ENCODE results near the gene ARL15.
"Not testable (repeated sequence)": the region's sequence is repeated elsewhere in the genome, so short reads cannot be mapped to it uniquely, and the experiment has no call there.

The ARL15 gene
- total RNA-seq, result 5.8 to 63.9 (median 29.3) reads per million in 18 experiments

DNA sequence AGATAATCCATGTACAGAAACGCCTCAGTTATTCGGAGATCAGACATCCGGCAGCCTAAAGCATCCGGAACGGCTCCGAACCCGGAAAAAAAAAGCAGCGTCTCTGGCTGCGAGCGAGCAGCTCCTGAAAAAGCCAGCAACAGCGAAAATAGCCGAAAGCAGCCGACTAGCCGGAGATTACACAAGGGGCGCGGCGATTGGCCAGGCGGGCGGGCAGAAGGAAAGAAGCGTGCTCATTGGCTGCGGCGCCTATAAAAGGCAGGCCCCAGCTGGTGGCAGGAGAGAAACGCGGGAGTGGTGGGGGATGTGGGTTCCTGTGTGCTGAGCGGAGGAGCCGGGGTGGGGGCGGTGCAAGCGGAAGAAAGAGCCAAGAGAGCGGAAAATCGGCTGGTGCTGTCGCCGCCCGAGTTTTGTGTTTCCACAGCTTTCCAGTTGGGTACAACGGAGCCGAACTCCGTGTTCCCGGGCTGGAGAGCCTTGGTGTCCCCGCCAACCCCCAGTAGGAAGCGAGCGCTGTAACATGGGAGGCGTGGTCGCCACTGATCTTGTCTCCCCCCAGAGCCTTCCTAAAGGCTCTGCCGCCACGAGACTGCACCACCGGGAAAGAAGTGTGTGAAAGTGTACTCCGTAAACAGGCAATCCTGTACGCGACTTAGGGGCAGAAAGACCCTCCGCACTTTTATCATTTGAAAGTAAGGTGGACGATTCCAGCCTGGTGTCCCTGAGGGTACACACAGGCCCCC, at the start of gene ARL15:
Gene ARL15, minus strand, starts transcription at position 141 of the 743 bp plus-strand sequence.
- DNase-seq, result peak; percentile 99

DNA sequence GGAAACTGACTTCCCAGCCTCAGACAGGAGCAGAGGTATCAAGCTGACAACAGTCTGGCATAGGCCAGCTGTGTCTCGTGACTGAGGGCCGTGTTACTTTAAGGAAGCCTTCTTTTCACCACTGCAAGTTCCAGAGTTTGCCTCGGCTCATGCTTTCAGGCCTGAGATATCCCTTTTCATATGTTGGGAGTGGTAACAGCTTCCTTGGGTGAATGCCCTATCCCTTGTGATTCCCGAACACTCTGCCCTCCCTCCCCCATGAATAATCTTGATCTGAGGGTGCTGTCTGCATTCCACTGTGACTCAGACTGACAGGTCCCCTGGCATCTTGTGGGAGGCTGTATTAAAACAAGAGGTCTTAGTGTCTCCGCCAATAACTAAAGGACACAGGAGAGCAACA, 49.7 kb upstream of the ARL15 start:
- DNase-seq, result no peak

DNA sequence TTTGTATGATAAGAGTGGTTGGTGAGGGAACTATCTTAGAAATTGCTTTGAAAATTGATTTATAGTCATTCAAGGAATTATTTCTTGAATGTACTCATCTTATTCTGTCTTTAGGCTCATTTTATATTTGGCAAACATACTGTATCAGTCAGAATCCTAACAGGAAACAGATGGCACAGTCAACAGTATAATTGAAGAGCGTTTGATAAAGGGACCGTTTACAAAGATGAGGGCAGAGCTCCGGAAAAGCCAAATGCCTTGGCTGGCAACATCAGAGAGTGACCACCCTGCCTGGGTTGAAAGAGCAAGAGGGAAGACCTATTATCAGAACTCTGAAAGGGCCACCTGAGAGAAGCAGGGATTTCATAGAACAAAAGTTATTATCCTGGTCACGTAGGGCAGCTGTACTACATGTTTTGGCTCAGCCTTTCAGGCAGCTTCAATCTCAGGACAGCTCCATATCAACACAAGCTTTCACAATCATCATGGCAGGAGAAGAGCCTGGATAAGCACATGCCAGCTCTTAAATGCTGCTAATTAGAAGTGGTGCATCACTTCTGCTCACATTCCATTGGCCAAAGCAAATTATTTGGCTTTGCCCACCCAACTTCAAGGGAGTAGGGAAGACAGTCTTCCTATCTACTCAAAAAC, 47.2 kb upstream of the ARL15 start:
- DNase-seq, result no peak

DNA sequence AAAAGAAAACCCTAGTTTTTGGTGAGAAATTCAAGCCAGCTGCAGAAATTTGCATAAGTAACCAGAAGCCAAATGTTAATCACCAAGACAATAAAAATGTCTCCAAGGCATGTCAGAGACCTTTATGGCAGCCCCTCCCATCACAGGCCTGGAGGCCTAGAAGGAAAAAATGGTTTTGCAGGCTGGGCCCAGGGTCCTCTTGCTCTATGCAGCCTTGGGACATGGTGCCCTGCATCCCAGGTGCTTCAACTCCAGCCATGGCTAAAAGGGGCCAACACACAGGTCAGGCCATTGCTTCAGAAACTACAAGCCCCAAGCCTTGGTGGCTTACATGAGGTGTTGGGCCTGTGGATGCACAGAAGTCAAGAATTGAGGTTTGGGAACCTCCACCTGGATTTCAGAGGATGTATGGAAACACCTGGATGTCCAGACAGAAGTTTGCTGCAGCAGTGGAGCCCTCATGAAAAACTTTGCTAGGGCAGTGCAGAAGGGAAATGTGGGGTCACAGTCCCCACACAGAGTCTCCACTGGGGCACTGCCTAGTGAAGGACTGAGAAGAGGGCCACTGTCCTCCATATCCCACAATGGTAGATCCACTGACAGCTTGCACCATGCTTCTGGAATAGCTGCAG, 43.7 kb upstream of the ARL15 start:
- DNase-seq, result not testable (repeated sequence)

DNA sequence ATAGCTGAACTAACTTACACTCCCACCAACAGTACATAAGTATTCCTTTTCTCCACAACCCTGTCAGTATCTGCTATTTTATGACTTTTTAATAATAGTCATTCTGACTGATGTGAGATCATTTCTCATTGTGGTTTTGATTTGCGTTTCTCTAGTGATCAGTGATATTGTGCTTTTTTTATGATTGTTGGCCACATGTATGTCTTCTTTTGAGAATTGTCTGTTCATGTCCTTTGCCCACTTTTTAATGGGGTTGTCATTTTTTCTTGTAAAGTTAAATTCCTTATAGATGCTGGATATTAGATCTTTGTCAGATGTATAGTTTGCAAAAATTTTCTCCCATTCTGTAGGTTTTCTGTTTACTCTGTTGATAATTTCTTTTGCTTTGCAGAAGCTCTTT, 42.2 kb upstream of the ARL15 start:
- DNase-seq, result not testable (repeated sequence)

DNA sequence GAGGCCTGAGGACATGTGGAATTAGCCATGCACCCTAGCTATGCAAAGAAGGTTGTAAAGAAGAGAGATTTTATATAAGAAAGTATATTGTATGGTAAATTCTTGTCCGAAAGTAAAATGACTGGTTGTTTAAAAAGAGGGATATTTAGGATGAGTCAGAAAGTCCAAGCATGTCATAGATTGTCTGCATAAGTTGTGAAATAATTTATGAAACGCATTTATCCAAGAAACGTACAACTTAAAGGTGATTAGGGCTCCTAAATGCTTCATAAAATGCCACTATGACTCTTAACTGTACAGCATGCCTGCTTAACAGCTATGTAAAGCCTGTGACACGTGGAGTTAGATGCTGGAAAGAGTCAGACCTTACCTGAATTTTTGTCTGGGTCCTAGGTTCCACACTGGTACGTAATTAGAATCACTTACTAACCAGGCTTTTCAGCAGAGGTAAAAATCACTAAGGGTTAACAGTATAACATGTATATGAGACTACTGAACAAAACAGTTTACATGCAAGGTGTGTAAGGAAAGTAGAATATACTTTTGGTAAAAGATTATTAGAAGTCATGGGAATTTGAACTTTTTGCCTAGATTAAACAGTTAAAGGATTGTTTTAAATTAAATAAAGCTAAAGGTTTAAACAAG, 37.0 kb upstream of the ARL15 start:
- DNase-seq, result no peak

DNA sequence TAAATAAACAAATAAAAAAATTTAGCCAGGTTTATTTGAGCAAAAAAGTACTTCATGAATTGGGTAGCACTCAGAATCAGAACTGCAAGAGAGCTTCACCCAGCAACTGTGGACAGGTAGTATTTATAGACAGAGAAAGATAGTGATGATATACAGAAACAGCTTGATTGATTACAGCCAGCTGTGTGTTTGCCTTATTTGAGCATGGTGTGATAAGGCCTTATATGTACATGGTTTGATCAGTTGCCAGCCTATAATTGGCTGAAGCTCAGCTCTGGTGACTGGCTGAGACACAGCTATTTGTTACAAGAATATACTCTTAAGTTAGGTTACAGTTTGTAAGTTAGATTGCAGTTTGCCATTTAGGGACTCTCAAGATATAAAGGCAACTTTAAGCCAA, 34.3 kb upstream of the ARL15 start:
- no peak for DNase-seq

DNA sequence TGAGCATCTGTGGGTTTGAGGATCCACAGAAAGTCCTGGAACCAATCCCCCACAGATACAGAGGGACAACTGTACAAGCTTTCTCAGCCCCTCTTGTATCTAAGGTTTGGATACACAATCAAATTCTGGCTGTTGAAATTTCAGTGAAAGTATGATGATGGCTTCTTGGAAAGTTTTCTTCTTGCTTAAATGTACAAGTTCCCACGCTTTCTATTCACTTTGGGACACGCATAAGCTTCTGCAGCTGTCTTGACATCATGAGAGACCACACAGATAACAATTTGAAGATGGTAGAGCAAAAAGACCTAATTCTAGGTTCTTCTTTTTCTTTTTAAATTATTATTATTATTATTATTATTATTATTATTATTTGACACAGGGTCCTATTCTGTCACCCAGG, 31.6 kb upstream of the ARL15 start:
- DNase-seq, result no peak

DNA sequence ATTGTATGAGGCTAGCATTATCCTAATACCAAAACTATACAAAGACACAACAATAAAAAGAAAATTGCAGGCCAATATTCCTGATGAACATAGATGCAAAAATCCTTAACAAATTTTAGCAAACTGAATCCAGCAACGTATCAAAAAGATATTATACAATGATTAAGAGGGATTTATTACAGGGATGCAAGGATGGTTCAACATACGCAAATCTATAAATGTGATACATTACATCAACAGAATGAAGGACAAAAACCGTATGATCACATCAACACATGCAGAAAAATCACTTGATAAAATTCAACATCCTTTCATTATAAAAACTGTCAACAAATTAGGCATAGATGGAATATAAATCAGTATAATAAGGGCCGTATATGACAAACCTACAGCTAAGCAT, 27.1 kb upstream of the ARL15 start:
- DNase-seq, result no peak

DNA sequence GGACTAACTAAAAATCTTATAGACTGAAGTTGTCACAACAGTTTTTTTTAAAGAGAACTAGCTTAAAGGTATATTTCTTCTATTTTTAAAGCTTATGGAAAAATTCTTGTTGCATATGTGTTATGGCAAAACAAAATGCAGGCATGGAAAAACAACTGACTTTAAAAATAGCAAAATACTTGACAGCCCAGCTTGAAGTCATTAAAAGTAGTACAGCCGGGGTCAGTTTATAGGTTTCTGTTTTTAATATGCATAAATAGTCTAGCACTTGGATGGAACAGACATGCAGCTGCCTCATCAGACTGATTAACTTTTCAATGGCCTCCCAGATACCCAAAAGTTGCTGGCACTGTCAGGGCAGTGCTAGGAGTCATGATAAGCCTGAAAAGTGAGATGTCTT, 22.3 kb upstream of the ARL15 start:
- DNase-seq, result no peak

DNA sequence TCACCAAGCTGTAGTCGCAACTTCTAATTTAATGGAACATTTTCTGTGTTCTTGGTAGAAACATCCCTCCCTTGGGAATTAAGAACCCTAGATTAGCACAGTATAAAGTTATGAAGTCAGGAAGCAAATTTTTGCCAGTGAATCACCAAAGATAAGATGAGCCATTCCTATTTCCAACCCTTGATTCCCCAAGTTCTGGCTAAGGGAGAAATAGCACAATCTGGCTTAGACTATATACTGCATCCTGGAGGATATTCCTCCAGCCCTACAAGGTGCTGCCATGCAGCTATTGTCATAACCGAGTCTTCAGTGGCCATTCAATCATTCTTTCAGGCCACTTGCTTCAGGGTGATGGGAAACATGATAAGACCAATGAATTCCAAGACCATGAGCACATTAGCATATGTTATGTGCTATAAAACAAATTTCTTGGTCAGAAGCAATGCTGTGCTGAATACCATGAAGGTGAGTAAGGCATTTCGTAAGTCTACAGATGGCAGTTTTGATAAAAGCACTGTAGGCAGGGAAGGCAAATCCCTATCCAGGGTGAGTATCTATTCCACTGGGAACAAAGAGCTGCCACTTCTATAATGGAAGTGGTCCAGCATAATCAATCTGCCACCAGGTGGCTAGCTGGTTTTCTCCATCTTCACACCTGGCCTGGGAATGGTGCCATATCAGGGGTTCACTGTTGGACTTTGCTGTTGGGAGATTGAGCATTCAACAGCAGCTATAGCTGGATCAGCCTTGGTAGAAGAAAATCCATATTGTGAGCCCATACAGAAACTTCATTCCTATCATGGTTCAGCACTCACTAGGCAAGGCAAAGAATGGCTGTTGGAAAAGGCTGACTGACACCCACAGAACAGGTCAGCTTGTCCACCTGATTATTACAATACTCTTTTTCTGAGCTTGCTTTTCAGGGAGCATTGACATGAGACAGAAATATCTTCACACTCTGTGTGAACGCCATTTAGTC, 19.6 kb upstream of the ARL15 start:
- DNase-seq, result no peak

DNA sequence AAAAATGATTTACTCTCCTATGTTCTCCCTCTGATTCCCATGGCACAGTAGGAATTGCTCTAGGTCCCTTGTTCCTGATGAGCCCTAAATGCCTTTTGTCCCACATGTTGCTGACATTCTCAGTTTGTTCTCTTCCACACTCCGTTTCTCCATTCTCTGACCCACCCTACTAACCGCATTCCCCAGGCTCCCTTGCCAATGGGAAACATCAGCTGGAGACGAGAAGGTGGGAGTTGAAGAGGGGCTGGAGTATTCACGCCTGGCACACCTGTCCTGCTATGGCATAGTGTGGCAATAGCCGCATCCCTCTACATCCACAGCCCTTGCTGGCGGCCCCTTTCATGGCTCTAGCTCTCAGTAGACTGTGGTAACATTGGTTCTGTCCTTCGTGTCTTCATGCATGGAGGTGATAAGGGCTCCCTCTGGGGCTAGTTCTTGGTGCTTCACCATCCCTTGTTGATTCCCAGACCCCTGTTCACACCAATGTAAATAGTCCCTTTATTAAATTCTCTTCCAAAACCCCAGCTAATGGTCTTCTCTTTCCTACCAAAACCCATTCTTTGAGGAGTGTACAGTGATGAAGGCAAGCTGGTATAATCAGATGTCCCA, 16.4 kb upstream of the ARL15 start:
- no peak for DNase-seq

DNA sequence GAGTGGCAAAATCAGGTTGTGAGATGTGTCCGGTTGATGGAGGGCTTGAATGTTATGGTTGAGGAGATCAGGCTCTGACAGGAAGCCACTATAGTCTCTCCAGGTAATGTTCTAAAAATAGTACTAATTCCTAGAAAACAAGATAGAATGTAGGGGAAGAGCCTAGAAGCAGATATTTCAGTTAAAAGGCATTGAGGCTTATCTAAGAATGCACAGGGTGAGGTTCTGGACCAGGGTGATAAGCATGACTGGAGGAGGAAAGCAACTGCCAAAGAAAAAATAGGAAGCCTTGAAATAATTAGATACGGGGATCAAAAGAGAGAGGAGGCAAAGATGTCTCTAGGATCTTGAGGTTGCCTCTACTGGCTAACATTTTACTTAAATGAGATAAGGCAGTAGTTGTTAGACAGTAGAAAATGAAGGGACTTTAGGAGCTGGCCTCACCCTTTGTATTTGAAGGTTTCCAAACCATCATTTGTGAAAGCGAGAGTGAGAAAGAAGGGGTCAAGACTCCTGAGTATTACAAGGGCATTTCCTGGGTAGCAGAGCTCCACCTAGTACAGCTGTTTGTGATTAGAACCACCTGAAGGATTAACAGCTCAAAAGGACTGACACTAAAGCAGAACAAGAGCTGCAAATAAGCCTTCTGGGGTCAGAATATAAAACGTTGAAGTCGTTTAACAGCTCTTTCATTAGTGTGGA, 15.4 kb upstream of the ARL15 start:
- DNase-seq, result no peak

DNA sequence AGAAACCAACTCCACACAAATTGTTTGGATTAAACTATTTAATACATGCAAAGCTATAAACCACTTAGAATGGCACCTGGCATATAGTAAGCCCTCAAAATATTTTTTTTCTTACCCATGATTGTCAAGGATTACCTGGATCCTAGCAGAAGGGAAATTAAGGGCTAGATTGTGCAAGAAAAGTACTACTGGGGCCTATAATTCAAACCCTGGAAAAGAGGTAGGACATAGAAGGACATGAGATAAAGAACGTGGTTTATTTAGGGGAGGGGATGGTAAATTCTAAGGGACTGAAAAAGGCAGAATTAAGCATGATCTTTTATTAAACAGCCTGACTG, 14.9 kb upstream of the ARL15 start:
- no peak for DNase-seq

DNA sequence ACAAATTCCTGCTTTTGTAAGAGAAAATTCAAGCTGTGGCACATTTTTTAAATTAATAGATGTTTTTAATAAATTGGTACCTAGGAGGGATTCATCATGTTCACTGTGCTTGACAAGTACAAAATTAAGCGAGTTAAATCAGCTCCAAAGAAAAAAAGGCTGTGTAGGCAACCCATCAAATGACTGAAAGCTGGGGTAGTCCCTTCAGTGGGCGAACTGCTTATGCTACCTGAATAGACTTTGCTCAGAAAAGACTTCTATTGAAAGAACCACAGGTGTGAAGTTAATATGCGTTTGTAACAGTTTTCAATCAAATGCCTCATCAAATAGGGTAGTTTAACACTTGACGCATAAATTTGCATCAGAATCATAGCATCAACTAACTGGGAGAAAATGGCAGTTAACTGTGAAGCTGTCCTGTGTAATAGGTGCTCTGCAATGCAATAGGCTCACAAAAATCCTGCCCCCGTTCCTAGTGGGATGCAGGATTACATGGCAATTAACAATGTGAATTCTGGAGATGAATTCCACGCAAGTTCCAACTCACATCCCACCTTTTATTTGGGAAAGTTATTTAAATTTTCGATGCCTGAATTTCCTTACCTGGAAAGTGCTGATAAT, 14.4 kb upstream of the ARL15 start:
- no peak for DNase-seq

DNA sequence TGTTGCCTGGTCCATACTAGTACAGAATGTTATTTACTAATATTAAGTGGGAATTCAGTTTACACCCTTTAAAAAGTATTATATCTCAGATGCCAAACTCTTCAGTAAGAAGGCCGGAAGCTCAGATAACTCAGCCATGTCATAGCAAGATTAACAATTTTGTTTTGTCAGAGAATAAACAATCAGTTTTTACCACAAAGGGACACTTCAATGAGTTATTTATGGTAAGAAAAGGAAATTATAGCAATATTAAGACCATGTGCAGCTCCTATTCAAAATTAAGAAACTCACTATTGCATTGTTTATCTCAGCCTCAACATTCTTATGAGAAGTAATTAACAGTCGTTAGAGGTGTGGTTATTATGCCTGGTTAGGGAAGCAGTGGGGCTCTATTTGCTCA, 13.1 kb upstream of the ARL15 start:
- DNase-seq, result no peak

DNA sequence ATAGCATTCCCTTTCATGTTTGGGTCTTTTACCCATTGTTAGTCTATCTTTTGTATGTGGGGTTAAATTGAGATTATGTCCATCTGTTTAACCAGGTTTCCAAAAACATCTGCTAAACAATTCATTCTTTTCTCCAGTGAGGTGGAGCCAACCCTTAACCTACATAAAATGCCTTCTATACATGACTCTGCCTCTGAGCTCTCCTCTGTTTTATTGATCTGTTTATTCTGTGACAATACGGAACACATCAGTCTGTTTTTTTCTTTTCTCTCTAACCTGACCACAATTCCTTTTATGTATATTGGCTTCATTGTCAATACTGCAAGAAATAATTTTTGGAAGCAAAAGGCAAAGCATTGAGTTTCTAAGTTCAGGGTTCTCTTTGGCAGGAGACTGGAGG, 9.9 kb upstream of the ARL15 start:
- no peak for DNase-seq

DNA sequence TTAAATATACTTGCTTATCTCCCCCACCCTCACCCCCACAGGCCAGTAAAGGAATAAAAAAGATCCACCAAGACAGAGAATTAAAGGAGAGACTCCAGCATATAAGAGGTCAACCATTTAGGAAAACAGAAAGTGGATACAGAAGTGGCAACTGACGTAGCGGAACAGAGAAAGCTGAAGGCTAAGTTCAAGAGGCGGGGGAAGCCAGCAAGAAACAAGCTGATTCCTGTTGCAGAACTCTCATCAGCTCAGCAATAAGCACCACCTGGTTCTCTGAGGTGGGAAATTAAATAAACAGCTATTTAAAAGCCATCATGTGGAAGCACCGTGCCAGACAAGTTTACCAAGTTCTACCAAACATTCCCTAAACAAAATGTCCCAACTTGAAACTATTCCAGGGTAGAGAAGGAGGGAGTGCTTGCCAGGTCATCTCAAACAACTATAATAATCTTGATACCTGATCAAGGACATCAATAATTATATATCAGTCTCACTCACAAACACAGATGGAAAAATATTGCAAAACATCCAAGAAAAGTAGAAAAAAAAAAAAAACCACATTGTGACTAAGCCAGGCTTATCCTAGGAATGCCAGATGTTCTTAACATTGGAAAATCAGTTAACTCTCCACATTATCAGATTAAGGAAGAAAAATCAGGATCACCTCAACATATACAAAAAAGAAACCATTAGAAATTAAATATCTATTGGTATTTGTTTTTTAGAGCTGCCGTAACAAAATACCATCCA, 7.3 kb upstream of the ARL15 start:
- DNase-seq, result no peak

DNA sequence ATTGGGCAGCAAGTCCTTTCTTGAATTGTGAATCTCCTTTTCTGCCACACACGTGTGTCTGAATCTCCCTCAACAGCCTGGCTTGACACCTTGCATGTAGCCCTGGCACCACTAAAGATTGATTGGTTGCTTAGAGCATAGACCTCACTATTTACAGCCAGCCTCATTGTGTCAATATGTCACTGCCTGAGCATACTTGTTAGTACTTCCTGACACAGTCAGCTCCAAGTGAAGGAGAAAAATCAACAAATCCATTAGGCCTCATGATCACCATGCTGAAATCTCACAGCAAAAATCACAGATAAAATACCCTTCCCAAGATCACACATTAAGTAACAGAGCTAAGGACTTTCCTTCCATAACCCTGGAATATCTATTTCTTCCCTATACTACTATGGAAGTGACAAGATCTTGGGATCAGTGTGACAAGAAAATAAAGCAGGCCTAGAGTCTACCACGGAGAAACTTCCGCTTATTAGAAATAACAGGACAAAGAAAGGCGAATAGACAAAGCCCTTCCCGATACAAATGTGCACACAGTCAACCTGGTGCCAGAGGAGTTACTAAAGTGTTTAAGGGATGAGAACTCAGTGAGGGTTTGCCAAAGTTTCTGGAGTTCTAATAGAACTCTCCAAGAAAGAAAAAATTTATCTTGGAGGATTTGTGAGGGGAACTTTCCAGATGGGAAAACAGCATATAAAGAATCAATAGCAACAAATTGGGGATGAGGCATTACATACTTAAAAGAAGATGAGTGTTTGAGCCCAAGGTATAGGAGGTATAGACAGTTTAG, 5.6 kb upstream of the ARL15 start:
- no peak for DNase-seq
